ENCODE measurements around the gene PALLD. TPM values are rescaled to one million over a fixed set of nuclear protein-coding genes. Genes with fewer than 3 reads are reported as not detected.
A peak's percentile ranks its signal among the peaks of the same experiment; 100 is the strongest.

PALLD gene
- total RNA-seq, 4 donors from 2014 or later: 71.8 to 106 (median 83.3) TPM

GRCh38 chr4:168636040-168636439 is 139.2 kb downstream of the PALLD start:
- TF ChIP-seq POLR2AphosphoS5 (IDR thresholded peaks at IDR 0.05) (no peak), EP300 (IDR thresholded peaks at IDR 0.05) (no peak), POLR2A (IDR thresholded peaks at IDR 0.05) (no peak), CTCF (IDR thresholded peaks at IDR 0.05) (no peak)
- H3K27ac ChIP-seq: peak overlapping the region; percentile 62
- 82% methylated on average over 5 of the region's 5 CpGs for WGBS
- DNase-seq (ENCODE audit: low spot score in 2 of 2): no peak
- no peaks in the 10 kb centered on the region for H3K9me3 ChIP-seq
- H3K4me3 ChIP-seq: no peak overlapping the region
- H3K4me1 ChIP-seq: peaks cover 42% of the 10 kb centered on the region
- H3K27me3 ChIP-seq: no peaks in the 10 kb centered on the region
- no peaks in the 10 kb centered on the region for H3K36me3 ChIP-seq

GRCh38 chr4:168636506-168637196 is 139.8 kb downstream of the PALLD start:
- H3K9me3 ChIP-seq: no peaks in the 10 kb centered on the region
- no peak for TF ChIP-seq POLR2A (IDR thresholded peaks at IDR 0.05)
- no peak for TF ChIP-seq EP300 (IDR thresholded peaks at IDR 0.05)
- TF ChIP-seq CTCF (IDR thresholded peaks at IDR 0.05): no peak
- no peak for TF ChIP-seq POLR2AphosphoS5 (IDR thresholded peaks at IDR 0.05)
- no peaks in the 10 kb centered on the region for H3K27me3 ChIP-seq
- peak overlapping the region; percentile 62 for H3K27ac ChIP-seq
- no peak for DNase-seq (ENCODE audit: low spot score in 2 of 2)
- peaks cover 40% of the 10 kb centered on the region for H3K4me1 ChIP-seq
- no peaks in the 10 kb centered on the region for H3K36me3 ChIP-seq
- WGBS: 45% methylated on average over 3 of the region's 3 CpGs
- no peak overlapping the region for H3K4me3 ChIP-seq

GRCh38 chr4:168637872-168638756 is 141.3 kb downstream of the PALLD start:
- peaks cover 43% of the 10 kb centered on the region for H3K4me1 ChIP-seq
- WGBS: 90% methylated on average over 5 of the region's 5 CpGs
- H3K9me3 ChIP-seq: no peaks in the 10 kb centered on the region
- H3K4me3 ChIP-seq: no peak overlapping the region
- TF ChIP-seq POLR2AphosphoS5 (IDR thresholded peaks at IDR 0.05) (no peak), CTCF (IDR thresholded peaks at IDR 0.05) (no peak), POLR2A (IDR thresholded peaks at IDR 0.05) (no peak), EP300 (IDR thresholded peaks at IDR 0.05) (no peak)
- no peak for DNase-seq (ENCODE audit: low spot score in 2 of 2)
- no peaks in the 10 kb centered on the region for H3K27me3 ChIP-seq
- H3K36me3 ChIP-seq: no peaks in the 10 kb centered on the region
- H3K27ac ChIP-seq: no peak overlapping the region

- H3K36me3 ChIP-seq: no peaks in the 10 kb centered on the region
- no peak overlapping the region for H3K27ac ChIP-seq
- WGBS: 94% methylated on average over 8 of the region's 8 CpGs
- TF ChIP-seq POLR2AphosphoS5 (IDR thresholded peaks at IDR 0.05) (no peak), EP300 (IDR thresholded peaks at IDR 0.05) (no peak), CTCF (IDR thresholded peaks at IDR 0.05) (no peak), POLR2A (IDR thresholded peaks at IDR 0.05) (no peak)
- no peaks in the 10 kb centered on the region for H3K27me3 ChIP-seq
- no peak for DNase-seq (ENCODE audit: low spot score in 2 of 2)
- no peaks in the 10 kb centered on the region for H3K9me3 ChIP-seq
- no peak overlapping the region for H3K4me3 ChIP-seq
- peaks cover 31% of the 10 kb centered on the region for H3K4me1 ChIP-seq
Measured at GRCh38 chr4:168639914-168640313, 143.1 kb downstream of the PALLD start.

- Histone ChIP-seq H3K9me3 (no peaks in the 10 kb centered on the region), H3K4me3 (no peak overlapping the region), H3K36me3 (no peaks in the 10 kb centered on the region), H3K4me1 (peaks cover 20% of the 10 kb centered on the region), H3K27ac (peak overlapping the region; percentile 14), H3K27me3 (no peaks in the 10 kb centered on the region)
- WGBS: 92% methylated on average over 3 of the region's 3 CpGs
- TF ChIP-seq POLR2A (IDR thresholded peaks at IDR 0.05) (no peak), POLR2AphosphoS5 (IDR thresholded peaks at IDR 0.05) (no peak), EP300 (IDR thresholded peaks at IDR 0.05) (no peak), CTCF (IDR thresholded peaks at IDR 0.05) (no peak)
- no peak for DNase-seq (ENCODE audit: low spot score in 2 of 2)
Measured at GRCh38 chr4:168641811-168642140, 144.9 kb downstream of the PALLD start.

Data from suprapubic skin (tissue), 4 donors.